Rectal smooth muscle tissue (tissue), 1 donor: ENCODE measurements around the gene LSM14A.

Experiments
- H3K27ac ChIP-seq: one replicate; pipeline ENCODE4 v1.7.0; 2013; ENCODE audit warnings: low read depth, low read length, inconsistent platforms
- H3K27me3 ChIP-seq: one replicate; pipeline ENCODE4 v1.7.0; 2013; ENCODE audit warnings: low read length; ENCODE audit not compliant: control insufficient read depth, insufficient read depth
- H3K36me3 ChIP-seq: one replicate; pipeline ENCODE4 v1.7.0; 2013; ENCODE audit warnings: low read length; ENCODE audit not compliant: control insufficient read depth, insufficient read depth
- H3K4me1 ChIP-seq: one replicate; pipeline ENCODE4 v1.7.0; 2013; ENCODE audit warnings: low read length; ENCODE audit not compliant: control insufficient read depth, insufficient read depth
- H3K4me3 ChIP-seq: one replicate; pipeline ENCODE4 v1.7.0; 2013; ENCODE audit warnings: low read length
- H3K9ac ChIP-seq: one replicate; pipeline ENCODE4 v1.7.0; 2013; ENCODE audit warnings: low read length

The LSM14A gene

DNA sequence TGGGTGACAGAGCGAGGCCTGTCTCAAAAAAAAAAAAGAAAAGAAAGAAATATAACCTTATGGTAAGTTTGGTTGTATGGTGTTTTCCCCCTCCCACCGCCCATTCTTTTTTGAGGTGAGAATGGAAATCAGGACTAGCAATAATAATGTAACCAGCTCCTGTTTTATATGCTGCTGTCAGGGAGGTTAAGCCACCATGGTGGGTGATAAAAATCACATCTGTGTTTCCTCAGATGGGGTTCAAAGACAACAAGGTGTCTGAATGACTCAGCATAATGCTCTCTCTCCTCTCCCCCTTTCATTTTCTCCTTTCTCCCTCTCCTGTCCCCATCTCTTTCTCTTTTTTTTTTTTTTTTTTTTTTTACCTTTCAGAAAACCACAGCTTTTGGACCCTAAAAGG is 53.7 kb downstream of the LSM14A start:
- Histone ChIP-seq H3K4me1 (no peaks in the 10 kb centered on the region), H3K4me3 (no peak overlapping the region), H3K27me3 (no peaks in the 10 kb centered on the region), H3K9ac (no peak overlapping the region), H3K36me3 (peaks cover 28% of the 10 kb centered on the region), H3K27ac (no peak overlapping the region)

DNA sequence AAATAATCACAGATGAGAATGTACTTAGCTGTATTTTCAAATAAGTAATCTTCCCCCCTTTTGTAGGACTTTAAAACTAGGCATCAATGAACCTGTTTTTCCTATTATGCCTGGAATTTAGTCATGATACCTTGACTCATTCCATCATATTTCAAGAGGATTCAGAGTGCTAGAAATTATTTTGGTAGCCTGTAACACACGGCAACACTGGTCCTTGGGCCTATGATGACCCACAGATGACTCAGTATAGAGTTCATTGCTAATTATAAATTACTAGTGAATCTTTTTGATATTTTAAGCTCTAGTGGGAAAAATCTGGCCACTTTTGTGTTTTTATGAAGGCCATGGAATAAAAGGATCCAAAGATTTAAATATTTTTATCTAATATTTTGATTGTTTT is 56.0 kb downstream of the LSM14A start:
- Histone ChIP-seq H3K27me3 (no peaks in the 10 kb centered on the region), H3K27ac (no peak overlapping the region), H3K36me3 (peaks cover 24% of the 10 kb centered on the region), H3K4me1 (peaks cover 3% of the 10 kb centered on the region), H3K9ac (no peak overlapping the region), H3K4me3 (no peak overlapping the region)

GRCh38 chr19:34228762-34229161 is 56.5 kb downstream of the LSM14A start:
- Histone ChIP-seq H3K4me1 (peaks cover 3% of the 10 kb centered on the region), H3K9ac (no peak overlapping the region), H3K27ac (no peak overlapping the region), H3K27me3 (no peaks in the 10 kb centered on the region), H3K36me3 (peaks cover 24% of the 10 kb centered on the region), H3K4me3 (no peak overlapping the region)

DNA sequence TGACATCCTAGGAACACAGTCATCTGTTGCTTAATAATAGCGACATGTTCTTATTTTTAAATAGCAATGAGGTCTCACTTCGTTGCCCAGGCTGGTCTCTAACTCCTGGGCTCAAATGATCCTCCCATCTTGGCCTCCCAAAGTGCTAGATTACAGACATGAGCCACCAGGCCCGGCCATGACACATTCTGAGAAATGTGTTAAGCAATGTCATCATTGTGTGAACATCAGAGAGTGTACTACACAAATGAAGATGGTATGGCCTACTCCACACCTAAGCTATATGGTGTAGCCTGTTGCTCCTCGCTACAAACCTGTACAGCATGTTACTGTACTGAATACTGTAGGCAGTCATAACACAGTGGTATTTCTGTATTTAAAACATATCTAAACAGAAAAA is 57.4 kb downstream of the LSM14A start:
- no peaks in the 10 kb centered on the region for H3K27me3 ChIP-seq
- no peak overlapping the region for H3K9ac ChIP-seq
- H3K27ac ChIP-seq, result no peak overlapping the region
- no peak overlapping the region for H3K4me3 ChIP-seq
- peaks cover 18% of the 10 kb centered on the region for H3K36me3 ChIP-seq
- peaks cover 3% of the 10 kb centered on the region for H3K4me1 ChIP-seq

GRCh38 chr19:34230820-34231219 is 58.5 kb downstream of the LSM14A start:
- Histone ChIP-seq H3K36me3 (peaks cover 14% of the 10 kb centered on the region), H3K27me3 (no peaks in the 10 kb centered on the region), H3K4me1 (peaks cover 3% of the 10 kb centered on the region), H3K9ac (no peak overlapping the region), H3K4me3 (no peak overlapping the region), H3K27ac (no peak overlapping the region)

GRCh38 chr19:34231439-34231838 is 59.1 kb downstream of the LSM14A start:
- H3K9ac ChIP-seq, result no peak overlapping the region
- H3K4me1 ChIP-seq, result peaks cover 3% of the 10 kb centered on the region
- no peak overlapping the region for H3K27ac ChIP-seq
- peaks cover 11% of the 10 kb centered on the region for H3K36me3 ChIP-seq
- no peaks in the 10 kb centered on the region for H3K27me3 ChIP-seq
- H3K4me3 ChIP-seq, result no peak overlapping the region

DNA sequence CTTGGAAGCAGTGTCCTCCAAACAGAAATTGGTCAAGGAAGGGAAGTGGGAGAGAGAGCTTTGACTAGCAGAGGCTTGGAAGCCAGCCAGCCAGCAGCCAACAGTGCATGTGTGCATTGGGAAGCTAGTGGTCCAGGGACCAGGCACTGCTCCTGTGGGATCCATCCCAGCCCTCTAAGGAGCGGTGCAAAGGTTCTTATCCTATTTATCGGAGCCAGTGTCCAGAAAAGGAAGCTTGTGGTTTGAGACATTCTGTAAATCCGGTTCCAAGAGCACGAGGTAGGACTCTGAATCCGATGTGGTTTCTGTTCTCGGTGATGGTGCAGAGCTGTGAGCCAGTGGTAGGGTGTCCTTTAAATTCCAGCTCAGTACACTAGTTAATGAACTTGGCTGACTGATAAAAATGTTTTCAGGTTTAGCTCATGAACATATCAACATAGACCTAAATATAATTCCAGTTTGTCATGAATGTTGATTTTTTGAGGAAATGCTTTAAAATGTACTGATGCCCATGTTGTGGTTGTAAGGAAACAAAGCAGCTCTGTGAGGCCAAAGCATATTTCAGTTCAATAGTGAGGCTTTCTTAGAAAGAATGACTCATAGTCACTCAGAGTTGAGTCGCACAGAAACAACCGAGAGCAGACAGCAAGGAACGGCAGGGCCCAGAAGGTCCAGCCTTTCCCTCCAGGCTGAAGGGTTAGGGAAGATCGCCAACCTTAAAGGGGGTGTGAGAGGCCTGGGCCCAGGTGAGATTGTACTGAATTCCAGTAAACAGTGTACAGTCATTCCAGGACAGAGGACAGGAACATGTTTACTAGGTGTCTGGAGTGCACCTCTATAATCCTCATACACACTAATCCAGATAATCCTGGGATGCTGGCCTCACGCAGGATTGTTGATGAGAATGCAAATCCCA is 60.5 kb downstream of the LSM14A start:
- no peak overlapping the region for H3K4me3 ChIP-seq
- peak overlapping the region; percentile 1 for H3K27ac ChIP-seq
- peaks cover 3% of the 10 kb centered on the region for H3K4me1 ChIP-seq
- no peaks in the 10 kb centered on the region for H3K27me3 ChIP-seq
- H3K9ac ChIP-seq, result no peak overlapping the region
- peaks cover 8% of the 10 kb centered on the region for H3K36me3 ChIP-seq

DNA sequence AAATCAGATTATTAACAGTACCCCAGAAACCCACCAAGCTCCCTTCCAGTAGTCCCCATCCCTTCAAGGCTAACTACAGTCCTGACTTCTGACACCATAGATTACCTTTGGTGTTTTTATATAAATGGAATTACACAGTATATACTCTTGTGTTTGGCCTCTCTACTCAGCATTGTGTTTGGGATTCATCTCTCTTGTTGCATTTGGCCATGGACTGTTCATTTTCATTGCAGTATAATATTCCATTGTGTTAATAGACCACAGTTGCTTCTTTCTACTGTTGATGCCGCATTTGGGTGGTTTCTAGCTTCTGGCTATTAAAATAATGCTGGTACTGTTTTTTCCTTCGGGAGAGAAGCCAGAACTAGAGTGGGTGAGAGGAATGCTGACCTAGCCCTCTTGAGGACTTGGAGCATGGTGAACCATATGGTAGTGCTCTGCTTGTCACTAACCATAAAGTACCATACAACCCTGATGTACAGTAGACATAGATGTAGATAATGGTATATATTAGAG is 63.2 kb downstream of the LSM14A start:
- Histone ChIP-seq H3K27ac (no peak overlapping the region), H3K4me1 (peaks cover 3% of the 10 kb centered on the region), H3K27me3 (no peaks in the 10 kb centered on the region), H3K4me3 (no peak overlapping the region), H3K9ac (no peak overlapping the region), H3K36me3 (no peaks in the 10 kb centered on the region)

DNA sequence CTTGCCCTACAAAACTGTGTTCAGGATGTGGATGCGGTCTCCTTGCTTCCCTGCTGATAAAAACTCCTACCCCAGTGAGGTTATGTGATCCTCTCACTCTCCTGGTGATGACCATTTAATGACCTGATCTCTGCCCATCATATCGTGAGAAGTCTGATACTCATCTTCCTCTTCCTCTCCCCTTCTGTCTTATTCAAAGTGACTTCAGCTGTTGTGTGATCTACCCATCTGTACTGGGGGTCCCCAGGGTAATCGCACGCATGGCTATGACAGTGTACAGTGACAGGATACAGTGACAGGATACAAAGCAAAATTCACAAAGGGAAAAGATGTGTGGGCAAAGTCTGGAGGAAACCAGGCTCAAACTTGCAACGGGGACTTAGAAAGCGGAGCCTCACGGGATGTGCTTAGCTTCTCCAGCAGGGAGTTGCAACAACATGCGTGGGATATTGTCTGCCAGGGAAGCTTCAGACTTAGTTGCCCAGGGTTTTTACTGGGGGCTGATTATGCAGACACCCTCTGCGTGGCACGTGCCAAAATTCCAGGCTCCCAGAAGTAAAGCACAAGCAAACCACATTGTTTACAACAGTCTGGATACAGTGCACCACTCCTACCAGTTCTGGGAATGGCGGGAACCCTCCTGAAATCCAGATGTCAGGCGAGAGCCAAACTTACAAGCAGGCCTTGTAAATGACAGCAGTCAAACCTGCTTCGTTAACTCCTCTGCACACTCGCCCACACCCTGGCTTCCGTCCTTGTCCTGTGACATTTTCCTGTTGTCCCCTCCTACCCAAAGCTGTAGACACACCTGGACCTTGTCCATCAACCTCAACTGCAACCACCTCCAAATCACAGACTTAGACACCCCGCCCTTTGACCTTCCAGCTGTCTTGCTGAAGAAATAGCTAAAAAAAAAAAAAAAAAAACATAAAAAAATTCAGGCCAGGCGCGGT is 64.0 kb downstream of the LSM14A start:
- peaks cover 3% of the 10 kb centered on the region for H3K4me1 ChIP-seq
- H3K27me3 ChIP-seq, result no peaks in the 10 kb centered on the region
- H3K4me3 ChIP-seq, result no peak overlapping the region
- H3K36me3 ChIP-seq, result no peaks in the 10 kb centered on the region
- H3K9ac ChIP-seq, result no peak overlapping the region
- H3K27ac ChIP-seq, result no peak overlapping the region

- H3K4me1 ChIP-seq, result peaks cover 3% of the 10 kb centered on the region
- no peaks in the 10 kb centered on the region for H3K36me3 ChIP-seq
- H3K9ac ChIP-seq, result no peak overlapping the region
- no peak overlapping the region for H3K4me3 ChIP-seq
- no peaks in the 10 kb centered on the region for H3K27me3 ChIP-seq
- H3K27ac ChIP-seq, result no peak overlapping the region
Measured at GRCh38 chr19:34237283-34237682, 65.0 kb downstream of the LSM14A start.

GRCh38 chr19:34237939-34238338 is 65.6 kb downstream of the LSM14A start:
- Histone ChIP-seq H3K4me1 (peaks cover 3% of the 10 kb centered on the region), H3K4me3 (no peak overlapping the region), H3K27me3 (no peaks in the 10 kb centered on the region), H3K9ac (no peak overlapping the region), H3K27ac (no peak overlapping the region), H3K36me3 (no peaks in the 10 kb centered on the region)
